Body of pancreas (tissue), 4 donors: ENCODE data around the gene SBK2. TPM values are rescaled to one million over a fixed set of nuclear protein-coding genes. Genes with fewer than 3 reads are reported as not detected.

Experiments used
- ATAC-seq: fragments of 150-250 bp; one replicate; pipeline ENCODE4 v1.9.1; 2016
- DNase-seq, 4 donors: peaks; one replicate each; pipeline ENCODE4 v3.0.0-alpha.2; 2019
- H3K27ac ChIP-seq, 4 donors: fragments of 200-600 bp; sonication (generic); 1 replicate in 3 of 4; 2 replicates in 1 of 4; pipeline versions ENCODE4 v1.5.1 to v1.6.1; 2016 to 2019; ENCODE audit warnings: mild to moderate bottlenecking in 1 of 4, mixed read lengths in 1 of 4, moderate library complexity in 1 of 4
- H3K27me3 ChIP-seq, 2 donors: fragments of 200-600 bp; sonication (generic); one replicate each; pipeline ENCODE4 v1.6.0; 2016; ENCODE audit warnings: mild to moderate bottlenecking in 1 of 2
- H3K36me3 ChIP-seq, 2 donors: fragments of 200-600 bp; sonication (generic); replicated peaks in 1 of 2; 2 replicates each; pipeline ENCODE4 v1.5.1; 2016; ENCODE audit warnings: low read depth in 2 of 2; ENCODE audit not compliant: insufficient read depth in 1 of 2
- H3K4me1 ChIP-seq: fragments of 200-600 bp; sonication (generic); one replicate; pipeline ENCODE4 v1.6.0; 2016
- H3K4me3 ChIP-seq, 2 donors: fragments of 200-600 bp; sonication (generic); 1 replicate in 1 of 2; 2 replicates in 1 of 2; pipeline ENCODE4 v1.5.1; 2016 to 2019
- H3K9me3 ChIP-seq, 3 donors: fragments of 200-600 bp; sonication (generic); 1 replicate in 2 of 3; 2 replicates in 1 of 3; pipeline ENCODE4 v1.5.1; 2016
- CTCF ChIP-seq, 7 experiments: fragments of 450-650 bp in 4 of 7; fragments of 200-600 bp in 3 of 7; sonication (generic) in 3 of 7; IDR thresholded peaks; one replicate each; pipeline ENCODE4 v1.5.1; 2016 to 2019; ENCODE audit warnings: antibody characterized with exemption in 7 of 7
- POLR2A ChIP-seq, 3 donors: fragments of 450-650 bp; IDR thresholded peaks; one replicate each; pipeline ENCODE4 v1.6.1; 2016; ENCODE audit warnings: antibody characterized with exemption in 3 of 3, mild to moderate bottlenecking in 2 of 3
- WGBS, 2 donors: methylation state at CpG; one replicate each; pipeline ENCODE4 v1.1.5; 2017; 5-methylcytosine and 5-hydroxymethylcytosine counted together
- intact Hi-C: fragments of 100-400 bp; cut with DNase I; formaldehyde crosslinking; loops from one replicate; pipeline ENCODE4 v1.15.1; 2023
- total RNA-seq, 2 donors: library from RNA; depleted of rRNA; stranded (reverse); fragments of >200 nt; gene quantifications; one replicate each; pipeline ENCODE4 v1.1.0, GENCODE V29; 2016

The SBK2 gene
- total RNA-seq, 2 donors from 2014 or later: not detected

- no peak for DNase-seq
- intact Hi-C loops: no loop called here
- H3K27me3 ChIP-seq: no peaks in the 10 kb centered on the region
- ATAC-seq: no peak
- no peak overlapping the region for H3K27ac ChIP-seq
- TF ChIP-seq POLR2A (IDR thresholded peaks at IDR 0.05) (no peak), CTCF (IDR thresholded peaks at IDR 0.05) (no peak)
- H3K9me3 ChIP-seq: no peaks in the 10 kb centered on the region
- no peaks in the 10 kb centered on the region for H3K36me3 ChIP-seq
- no peak overlapping the region for H3K4me3 ChIP-seq
- peaks cover 16% of the 10 kb centered on the region for H3K4me1 ChIP-seq
These were observed 30.9 kb upstream of the SBK2 start for GRCh38 chr19:55567708-55568328.

GRCh38 chr19:55566823-55567222, 29.9 kb upstream of the SBK2 start:
- Histone ChIP-seq H3K36me3 (no peaks in the 10 kb centered on the region), H3K4me3 (no peak overlapping the region), H3K4me1 (peaks cover 16% of the 10 kb centered on the region), H3K27me3 (no peaks in the 10 kb centered on the region), H3K27ac (no peak overlapping the region), H3K9me3 (no peaks in the 10 kb centered on the region)
- TF ChIP-seq POLR2A (IDR thresholded peaks at IDR 0.05) (no peak), CTCF (IDR thresholded peaks at IDR 0.05) (no peak)
- intact Hi-C loops: no loop called here
- WGBS, 2 donors: 41 to 57% methylated on average over 9 of the region's 9 CpGs
- no peak for ATAC-seq
- no peak for DNase-seq

GRCh38 chr19:55563261-55563690, 26.3 kb upstream of the SBK2 start:
- DNase-seq: peak; percentile 36 to 80 (median 74)
- 44 to 55% methylated on average over 12 of the region's 12 CpGs for WGBS, 2 donors
- no peak overlapping the region for H3K4me3 ChIP-seq
- H3K27me3 ChIP-seq: peaks cover 0 to 3% of the 10 kb centered on the region in 2 donors
- H3K36me3 ChIP-seq: no peaks in the 10 kb centered on the region
- peaks cover 16% of the 10 kb centered on the region for H3K4me1 ChIP-seq
- H3K9me3 ChIP-seq: no peaks in the 10 kb centered on the region
- TF ChIP-seq POLR2A (IDR thresholded peaks at IDR 0.05) (peak; percentile 38 to 78 (median 70)), CTCF (IDR thresholded peaks at IDR 0.05) (no peak)
- intact Hi-C loops: no loop called here
- peak; percentile 85 for ATAC-seq
- peak overlapping the region; percentile 42 to 77 (median 60) for H3K27ac ChIP-seq

- H3K9me3 ChIP-seq: no peaks in the 10 kb centered on the region
- WGBS, 2 donors: 71 to 83% methylated on average over 7 to 9 of the region's 9 CpGs
- H3K4me1 ChIP-seq: peaks cover 13% of the 10 kb centered on the region
- no peak for TF ChIP-seq POLR2A (IDR thresholded peaks at IDR 0.05)
- TF ChIP-seq CTCF (IDR thresholded peaks at IDR 0.05): no peak
- DNase-seq (no peak), ATAC-seq (no peak)
- H3K27ac ChIP-seq: no peak overlapping the region
- H3K36me3 ChIP-seq: no peaks in the 10 kb centered on the region
- no peak overlapping the region for H3K4me3 ChIP-seq
- intact Hi-C loops: no loop called here
- H3K27me3 ChIP-seq: peaks cover 0 to 3% of the 10 kb centered on the region in 2 donors
These were observed 22.8 kb upstream of the SBK2 start for GRCh38 chr19:55559684-55560083.

- no peak overlapping the region for H3K27ac ChIP-seq
- H3K36me3 ChIP-seq: no peaks in the 10 kb centered on the region
- ATAC-seq: no peak
- no peak overlapping the region for H3K4me3 ChIP-seq
- H3K4me1 ChIP-seq: peaks cover 5% of the 10 kb centered on the region
- H3K27me3 ChIP-seq: peaks cover 0 to 3% of the 10 kb centered on the region in 2 donors
- intact Hi-C loops: no loop called here
- TF ChIP-seq CTCF (IDR thresholded peaks at IDR 0.05) (no peak), POLR2A (IDR thresholded peaks at IDR 0.05) (no peak)
- 49 to 80% methylated on average over 5 to 8 of the region's 8 CpGs for WGBS, 2 donors
- no peaks in the 10 kb centered on the region for H3K9me3 ChIP-seq
- peak in 3 of 4 donors; percentile 16 to 43 (median 34) for DNase-seq
These were observed 17.8 kb upstream of the SBK2 start for GRCh38 chr19:55554741-55555152.
